Measurements from ENCODE around the gene DNMBP. TPM values are rescaled to one million over a fixed set of nuclear protein-coding genes. Genes with fewer than 3 reads are reported as not detected.
"Not testable (repeated sequence)": the region's sequence is repeated elsewhere in the genome, so short reads cannot be mapped to it uniquely, and the experiment has no call there.

Gene DNMBP
- total and polyA plus RNA-seq, 5 donors from 2014 or later, result 0.22 to 2.4 (median 0.65) TPM

GRCh38 chr10:99953510-99953909, 56.2 kb downstream of the DNMBP start:
- not testable (repeated sequence) for DNase-seq

GRCh38 chr10:99952799-99953198, 56.9 kb downstream of the DNMBP start:
- Mint-ChIP-seq H3K27ac (no peak overlapping the region), H3K4me3 (no peak overlapping the region), H3K4me1 (no peaks in the 10 kb centered on the region), H3K9me3 (peaks cover 0 to 19% (median 4%) of the 10 kb centered on the region in 7 donors), H3K27me3 (peaks cover 7% of the 10 kb centered on the region), H3K36me3 (peaks cover 40% of the 10 kb centered on the region)
- Histone ChIP-seq H3K36me3 (ENCODE audit: control insufficient read depth, insufficient read depth, low read length) (no peaks in the 10 kb centered on the region), H3K4me3 (ENCODE audit: low read depth, low read length) (no peak overlapping the region), H3K9me3 (ENCODE audit: control insufficient read depth in 2 of 2, low read length in 2 of 2) (no peaks in the 10 kb centered on the region), H3K27me3 (ENCODE audit: control insufficient read depth, insufficient read depth, low read length) (no peaks in the 10 kb centered on the region), H3K27ac (ENCODE audit: insufficient read depth, low read length, poor library complexity, severe bottlenecking) (no peak overlapping the region), H3K4me1 (ENCODE audit: control insufficient read depth, insufficient read depth, low read length, poor library complexity, severe bottlenecking) (no peaks in the 10 kb centered on the region)
- no peak for DNase-seq
- no peak for ATAC-seq (ENCODE audit: low read depth in 2 of 2)

More at GRCh38 chr10:99953510-99953909, 56.2 kb downstream of the DNMBP start:
- not testable (repeated sequence) for H3K36me3 ChIP-seq (ENCODE audit: control insufficient read depth, insufficient read depth, low read length); ATAC-seq (ENCODE audit: low read depth in 2 of 2); H3K27me3 ChIP-seq (ENCODE audit: control insufficient read depth, insufficient read depth, low read length); H3K9me3 ChIP-seq (ENCODE audit: control insufficient read depth in 2 of 2, low read length in 2 of 2); H3K4me1 Mint-ChIP-seq; H3K4me3 Mint-ChIP-seq; H3K27me3 Mint-ChIP-seq; H3K27ac ChIP-seq (ENCODE audit: insufficient read depth, low read length, poor library complexity, severe bottlenecking); H3K27ac Mint-ChIP-seq; H3K4me1 ChIP-seq (ENCODE audit: control insufficient read depth, insufficient read depth, low read length, poor library complexity, severe bottlenecking); H3K4me3 ChIP-seq (ENCODE audit: low read depth, low read length)
- H3K9me3 Mint-ChIP-seq, result peaks cover 0 to 19% (median 4%) of the 10 kb centered on the region in 7 donors
- peaks cover 40% of the 10 kb centered on the region for H3K36me3 Mint-ChIP-seq

GRCh38 chr10:99946051-99946450, 63.7 kb downstream of the DNMBP start:
- not testable (repeated sequence) for H3K27ac Mint-ChIP-seq; H3K9me3 Mint-ChIP-seq; ATAC-seq (ENCODE audit: low read depth in 2 of 2); H3K4me3 Mint-ChIP-seq; H3K27me3 ChIP-seq (ENCODE audit: control insufficient read depth, insufficient read depth, low read length); H3K4me1 ChIP-seq (ENCODE audit: control insufficient read depth, insufficient read depth, low read length, poor library complexity, severe bottlenecking); H3K4me1 Mint-ChIP-seq; H3K4me3 ChIP-seq (ENCODE audit: low read depth, low read length); H3K27ac ChIP-seq (ENCODE audit: insufficient read depth, low read length, poor library complexity, severe bottlenecking); H3K36me3 ChIP-seq (ENCODE audit: control insufficient read depth, insufficient read depth, low read length); H3K27me3 Mint-ChIP-seq; H3K9me3 ChIP-seq (ENCODE audit: control insufficient read depth in 2 of 2, low read length in 2 of 2); DNase-seq
- peaks cover 12% of the 10 kb centered on the region for H3K36me3 Mint-ChIP-seq

- Histone ChIP-seq H3K27ac (ENCODE audit: insufficient read depth, low read length, poor library complexity, severe bottlenecking) (no peak overlapping the region), H3K4me1 (ENCODE audit: control insufficient read depth, insufficient read depth, low read length, poor library complexity, severe bottlenecking) (no peaks in the 10 kb centered on the region), H3K4me3 (ENCODE audit: low read depth, low read length) (no peak overlapping the region), H3K36me3 (ENCODE audit: control insufficient read depth, insufficient read depth, low read length) (no peaks in the 10 kb centered on the region), H3K9me3 (ENCODE audit: control insufficient read depth in 2 of 2, low read length in 2 of 2) (no peaks in the 10 kb centered on the region), H3K27me3 (ENCODE audit: control insufficient read depth, insufficient read depth, low read length) (peaks cover 4% of the 10 kb centered on the region)
- no peak overlapping the region for H3K27ac Mint-ChIP-seq
- H3K36me3 Mint-ChIP-seq, result peaks cover 7% of the 10 kb centered on the region
- no peak overlapping the region for H3K4me3 Mint-ChIP-seq
- no peak for ATAC-seq (ENCODE audit: low read depth in 2 of 2)
- peaks cover 0 to 3% (median 0%) of the 10 kb centered on the region in 7 donors for H3K9me3 Mint-ChIP-seq
- H3K4me1 Mint-ChIP-seq, result no peaks in the 10 kb centered on the region
- DNase-seq, result no peak
- H3K27me3 Mint-ChIP-seq, result peaks cover 6% of the 10 kb centered on the region
Measured at GRCh38 chr10:99945263-99945662, 64.5 kb downstream of the DNMBP start.

- Mint-ChIP-seq H3K4me3 (no peak overlapping the region), H3K9me3 (peaks cover 0 to 2% (median 0%) of the 10 kb centered on the region in 7 donors), H3K4me1 (no peaks in the 10 kb centered on the region), H3K36me3 (peaks cover 3% of the 10 kb centered on the region), H3K27me3 (peaks cover 6% of the 10 kb centered on the region), H3K27ac (no peak overlapping the region)
- no peak for ATAC-seq (ENCODE audit: low read depth in 2 of 2)
- H3K27me3 ChIP-seq (ENCODE audit: control insufficient read depth, insufficient read depth, low read length), result peaks cover 4% of the 10 kb centered on the region
- no peaks in the 10 kb centered on the region for H3K9me3 ChIP-seq (ENCODE audit: control insufficient read depth in 2 of 2, low read length in 2 of 2)
- no peak for DNase-seq
- no peaks in the 10 kb centered on the region for H3K36me3 ChIP-seq (ENCODE audit: control insufficient read depth, insufficient read depth, low read length)
- H3K4me1 ChIP-seq (ENCODE audit: control insufficient read depth, insufficient read depth, low read length, poor library complexity, severe bottlenecking), result no peaks in the 10 kb centered on the region
- H3K27ac ChIP-seq (ENCODE audit: insufficient read depth, low read length, poor library complexity, severe bottlenecking), result no peak overlapping the region
- no peak overlapping the region for H3K4me3 ChIP-seq (ENCODE audit: low read depth, low read length)
Measured at GRCh38 chr10:99944860-99945259, 64.9 kb downstream of the DNMBP start.

- no peak overlapping the region for H3K4me3 Mint-ChIP-seq
- H3K27me3 ChIP-seq (ENCODE audit: control insufficient read depth, insufficient read depth, low read length), result peaks cover 4% of the 10 kb centered on the region
- H3K4me1 ChIP-seq (ENCODE audit: control insufficient read depth, insufficient read depth, low read length, poor library complexity, severe bottlenecking), result no peaks in the 10 kb centered on the region
- no peak overlapping the region for H3K27ac Mint-ChIP-seq
- H3K9me3 ChIP-seq (ENCODE audit: control insufficient read depth in 2 of 2, low read length in 2 of 2), result no peaks in the 10 kb centered on the region
- peaks cover 3% of the 10 kb centered on the region for H3K36me3 Mint-ChIP-seq
- H3K36me3 ChIP-seq (ENCODE audit: control insufficient read depth, insufficient read depth, low read length), result no peaks in the 10 kb centered on the region
- H3K27me3 Mint-ChIP-seq, result peaks cover 6% of the 10 kb centered on the region
- no peak overlapping the region for H3K27ac ChIP-seq (ENCODE audit: insufficient read depth, low read length, poor library complexity, severe bottlenecking)
- DNase-seq, result no peak
- ATAC-seq (ENCODE audit: low read depth in 2 of 2), result no peak
- H3K4me3 ChIP-seq (ENCODE audit: low read depth, low read length), result no peak overlapping the region
- peaks cover 0 to 2% (median 0%) of the 10 kb centered on the region in 7 donors for H3K9me3 Mint-ChIP-seq
- no peaks in the 10 kb centered on the region for H3K4me1 Mint-ChIP-seq
Measured at GRCh38 chr10:99943908-99944307, 65.8 kb downstream of the DNMBP start.

GRCh38 chr10:99941942-99942820, 67.6 kb downstream of the DNMBP start:
- H3K36me3 ChIP-seq (ENCODE audit: control insufficient read depth, insufficient read depth, low read length), result no peaks in the 10 kb centered on the region

GRCh38 chr10:99938563-99938962, 71.2 kb downstream of the DNMBP start:
- no peaks in the 10 kb centered on the region for H3K9me3 ChIP-seq (ENCODE audit: control insufficient read depth in 2 of 2, low read length in 2 of 2)
- Mint-ChIP-seq H3K9me3 (peaks cover 0 to 1% (median 0%) of the 10 kb centered on the region in 7 donors), H3K36me3 (peaks cover 8% of the 10 kb centered on the region), H3K27me3 (no peaks in the 10 kb centered on the region), H3K4me1 (no peaks in the 10 kb centered on the region), H3K4me3 (peak overlapping the region in 1 of 4 donors; percentile 43), H3K27ac (no peak overlapping the region)
- peaks cover under 1% of the 10 kb centered on the region for H3K27me3 ChIP-seq (ENCODE audit: control insufficient read depth, insufficient read depth, low read length)
- H3K4me1 ChIP-seq (ENCODE audit: control insufficient read depth, insufficient read depth, low read length, poor library complexity, severe bottlenecking), result no peaks in the 10 kb centered on the region
- no peak overlapping the region for H3K27ac ChIP-seq (ENCODE audit: insufficient read depth, low read length, poor library complexity, severe bottlenecking)
- ATAC-seq (ENCODE audit: low read depth in 2 of 2), result no peak
- DNase-seq, result no peak
- no peaks in the 10 kb centered on the region for H3K36me3 ChIP-seq (ENCODE audit: control insufficient read depth, insufficient read depth, low read length)
- H3K4me3 ChIP-seq (ENCODE audit: low read depth, low read length), result no peak overlapping the region

More at GRCh38 chr10:99941942-99942820, 67.6 kb downstream of the DNMBP start:
- H3K27ac Mint-ChIP-seq, result no peak overlapping the region
- peaks cover 6% of the 10 kb centered on the region for H3K27me3 Mint-ChIP-seq
- no peak overlapping the region for H3K4me3 Mint-ChIP-seq
- ATAC-seq (ENCODE audit: low read depth in 2 of 2), result no peak
- H3K4me1 Mint-ChIP-seq, result no peaks in the 10 kb centered on the region
- Histone ChIP-seq H3K27me3 (ENCODE audit: control insufficient read depth, insufficient read depth, low read length) (peaks cover 4% of the 10 kb centered on the region), H3K9me3 (ENCODE audit: control insufficient read depth in 2 of 2, low read length in 2 of 2) (no peaks in the 10 kb centered on the region), H3K4me3 (ENCODE audit: low read depth, low read length) (no peak overlapping the region), H3K27ac (ENCODE audit: insufficient read depth, low read length, poor library complexity, severe bottlenecking) (no peak overlapping the region), H3K4me1 (ENCODE audit: control insufficient read depth, insufficient read depth, low read length, poor library complexity, severe bottlenecking) (no peaks in the 10 kb centered on the region)
- peaks cover 8% of the 10 kb centered on the region for H3K36me3 Mint-ChIP-seq
- no peak for DNase-seq
- peaks cover 0 to 2% (median 0%) of the 10 kb centered on the region in 7 donors for H3K9me3 Mint-ChIP-seq
